HG03442 (cell line): ENCODE data around the gene PPP2R3A.
"Not testable (repeated sequence)": the region's sequence is repeated elsewhere in the genome, so short reads cannot be mapped to it uniquely, and the experiment has no call there.

Experiments used
- ATAC-seq: cut with Tn5 transposase; IDR thresholded peaks from one replicate; pipeline ENCODE4 v1.9.1; 2021; ENCODE audit warnings: mild to moderate bottlenecking, moderate library complexity; ENCODE audit not compliant: unreplicated experiment

The PPP2R3A gene, protein sequence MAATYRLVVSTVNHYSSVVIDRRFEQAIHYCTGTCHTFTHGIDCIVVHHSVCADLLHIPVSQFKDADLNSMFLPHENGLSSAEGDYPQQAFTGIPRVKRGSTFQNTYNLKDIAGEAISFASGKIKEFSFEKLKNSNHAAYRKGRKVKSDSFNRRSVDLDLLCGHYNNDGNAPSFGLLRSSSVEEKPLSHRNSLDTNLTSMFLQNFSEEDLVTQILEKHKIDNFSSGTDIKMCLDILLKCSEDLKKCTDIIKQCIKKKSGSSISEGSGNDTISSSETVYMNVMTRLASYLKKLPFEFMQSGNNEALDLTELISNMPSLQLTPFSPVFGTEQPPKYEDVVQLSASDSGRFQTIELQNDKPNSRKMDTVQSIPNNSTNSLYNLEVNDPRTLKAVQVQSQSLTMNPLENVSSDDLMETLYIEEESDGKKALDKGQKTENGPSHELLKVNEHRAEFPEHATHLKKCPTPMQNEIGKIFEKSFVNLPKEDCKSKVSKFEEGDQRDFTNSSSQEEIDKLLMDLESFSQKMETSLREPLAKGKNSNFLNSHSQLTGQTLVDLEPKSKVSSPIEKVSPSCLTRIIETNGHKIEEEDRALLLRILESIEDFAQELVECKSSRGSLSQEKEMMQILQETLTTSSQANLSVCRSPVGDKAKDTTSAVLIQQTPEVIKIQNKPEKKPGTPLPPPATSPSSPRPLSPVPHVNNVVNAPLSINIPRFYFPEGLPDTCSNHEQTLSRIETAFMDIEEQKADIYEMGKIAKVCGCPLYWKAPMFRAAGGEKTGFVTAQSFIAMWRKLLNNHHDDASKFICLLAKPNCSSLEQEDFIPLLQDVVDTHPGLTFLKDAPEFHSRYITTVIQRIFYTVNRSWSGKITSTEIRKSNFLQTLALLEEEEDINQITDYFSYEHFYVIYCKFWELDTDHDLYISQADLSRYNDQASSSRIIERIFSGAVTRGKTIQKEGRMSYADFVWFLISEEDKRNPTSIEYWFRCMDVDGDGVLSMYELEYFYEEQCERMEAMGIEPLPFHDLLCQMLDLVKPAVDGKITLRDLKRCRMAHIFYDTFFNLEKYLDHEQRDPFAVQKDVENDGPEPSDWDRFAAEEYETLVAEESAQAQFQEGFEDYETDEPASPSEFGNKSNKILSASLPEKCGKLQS (N-terminal part only)

GRCh38 chr3:135965506-135966270 is at the start of gene PPP2R3A:
Gene PPP2R3A (plus strand): TSS chr3:135965728. CDS start chr3:136001499, 35,771 bp downstream.
- ATAC-seq, result peak; percentile 83

DNA sequence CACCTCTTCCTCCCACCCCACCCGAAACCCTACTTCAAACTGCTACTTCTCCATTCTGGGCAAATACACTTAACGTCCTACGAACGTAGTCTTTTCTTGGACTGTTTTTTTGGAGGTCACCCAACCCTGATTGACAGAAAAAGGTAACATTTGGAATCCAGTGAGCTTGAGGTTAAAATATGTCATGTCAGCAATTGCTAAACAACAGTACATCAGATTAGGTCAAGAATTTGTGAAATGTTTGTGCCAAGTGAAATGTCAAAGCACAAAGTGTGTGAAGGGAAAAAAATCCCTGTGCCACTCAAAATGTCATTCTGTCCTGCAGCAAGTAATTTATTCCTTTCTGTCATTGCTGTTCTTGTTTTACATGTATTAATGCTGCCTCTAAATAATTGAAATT is 49.2 kb upstream of the PPP2R3A start:
- no peak for ATAC-seq

- no peak for ATAC-seq
Measured at GRCh38 chr3:135917076-135917475, 48.5 kb upstream of the PPP2R3A start.

- ATAC-seq, result no peak
Measured at GRCh38 chr3:135917927-135918597, 47.5 kb upstream of the PPP2R3A start.

DNA sequence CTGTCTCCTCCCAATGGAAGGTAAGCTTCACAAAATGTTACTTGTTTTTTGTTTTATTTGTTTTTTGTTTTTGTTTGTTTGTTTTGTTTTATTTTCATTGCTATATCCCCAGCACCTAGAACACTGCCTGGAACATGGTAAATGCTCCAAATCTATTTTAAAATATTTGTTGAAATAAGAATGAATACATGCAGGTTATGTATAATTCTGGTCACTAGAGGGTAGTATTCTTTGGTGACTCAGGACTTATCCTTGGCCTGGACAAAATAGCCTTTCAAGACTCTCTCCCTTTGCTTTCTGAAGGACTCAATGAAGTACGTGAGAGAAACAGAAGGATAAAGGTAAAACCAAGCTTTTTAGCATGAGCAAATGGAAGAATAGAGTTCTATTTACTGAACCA is 46.9 kb upstream of the PPP2R3A start:
- ATAC-seq, result no peak

DNA sequence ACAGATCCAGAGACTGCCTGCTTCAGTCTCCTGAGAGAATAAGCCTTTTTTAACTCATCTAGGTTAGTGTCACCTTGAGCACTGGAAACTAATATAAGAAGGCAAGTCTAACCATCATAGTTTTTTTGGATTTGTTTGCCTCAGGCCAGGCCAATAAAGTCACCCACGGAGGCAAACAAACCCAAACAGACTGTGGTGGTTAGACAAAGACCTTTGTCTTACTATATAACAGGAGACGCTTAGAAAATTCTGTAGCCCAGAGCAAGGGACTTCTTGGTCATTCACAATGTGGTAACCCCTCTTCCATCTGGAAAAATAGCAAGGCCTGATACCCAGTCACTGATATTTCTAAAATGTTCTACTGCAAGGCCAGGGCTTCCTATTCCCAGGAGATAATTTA is 45.3 kb upstream of the PPP2R3A start:
- no peak for ATAC-seq

DNA sequence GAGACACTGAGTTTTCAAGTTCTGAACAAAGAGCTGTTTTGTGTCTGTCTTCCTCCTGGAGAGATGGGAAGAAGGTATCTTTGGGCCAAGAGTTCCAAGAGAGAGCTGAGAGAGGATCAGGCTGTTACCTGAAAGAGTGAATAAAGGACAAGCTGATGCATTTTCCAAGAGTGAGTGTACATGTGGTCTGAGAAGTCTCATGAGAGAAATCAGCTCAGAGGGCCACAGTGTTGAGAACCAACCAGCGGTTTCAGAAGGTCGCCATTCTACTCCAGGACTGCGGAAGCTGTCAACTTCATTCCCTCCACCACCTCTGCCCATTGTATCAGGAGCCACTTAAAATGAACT is 42.7 kb upstream of the PPP2R3A start:
- ATAC-seq, result no peak

DNA sequence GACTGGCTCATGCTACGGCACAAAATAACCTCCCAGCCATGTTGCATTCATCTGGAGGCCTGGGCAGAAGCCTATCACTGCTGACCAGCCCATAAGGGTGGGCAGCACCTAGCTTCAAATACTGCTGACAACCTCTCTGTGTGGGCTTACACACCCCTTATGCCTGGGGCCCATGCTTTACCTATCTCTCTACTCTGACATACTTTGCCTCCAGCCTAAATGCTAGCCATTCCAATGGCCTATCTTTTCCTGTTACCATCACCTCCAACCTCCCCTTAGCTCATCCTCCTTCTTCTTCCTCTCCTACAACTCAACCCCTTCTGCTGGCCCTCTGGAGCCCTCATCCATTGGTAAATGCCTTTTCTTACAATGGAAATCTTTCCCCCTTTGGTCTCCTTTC is 41.0 kb upstream of the PPP2R3A start:
- ATAC-seq, result no peak

DNA sequence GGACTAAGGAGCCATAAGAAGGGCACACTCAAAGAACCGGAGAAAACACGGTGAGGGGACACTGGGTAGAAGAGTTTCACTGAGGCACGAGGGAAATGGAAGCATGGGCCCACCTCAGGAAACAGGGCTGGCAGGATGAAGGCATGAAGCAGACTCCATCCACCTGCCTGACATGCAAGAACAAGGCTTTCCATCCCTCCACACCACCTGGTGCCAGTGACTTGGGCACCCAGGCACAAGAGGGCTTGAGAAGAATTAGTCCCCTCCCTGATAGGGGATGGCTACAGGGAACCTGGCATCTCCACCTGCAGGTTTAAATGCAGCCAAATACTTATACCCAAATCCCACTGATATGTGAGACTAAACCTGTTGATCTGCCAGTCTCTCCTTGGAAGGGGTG is 38.9 kb upstream of the PPP2R3A start:
- no peak for ATAC-seq

- ATAC-seq, result no peak
Measured at GRCh38 chr3:135927155-135927554, 38.4 kb upstream of the PPP2R3A start.

- no peak for ATAC-seq
Measured at GRCh38 chr3:135929670-135930069, 35.9 kb upstream of the PPP2R3A start.

- ATAC-seq, result no peak
Measured at GRCh38 chr3:135930255-135930654, 35.3 kb upstream of the PPP2R3A start.

- not testable (repeated sequence) for ATAC-seq
Measured at GRCh38 chr3:135935171-135935570, 30.4 kb upstream of the PPP2R3A start.

- not testable (repeated sequence) for ATAC-seq
Measured at GRCh38 chr3:135937766-135938165, 27.8 kb upstream of the PPP2R3A start.

DNA sequence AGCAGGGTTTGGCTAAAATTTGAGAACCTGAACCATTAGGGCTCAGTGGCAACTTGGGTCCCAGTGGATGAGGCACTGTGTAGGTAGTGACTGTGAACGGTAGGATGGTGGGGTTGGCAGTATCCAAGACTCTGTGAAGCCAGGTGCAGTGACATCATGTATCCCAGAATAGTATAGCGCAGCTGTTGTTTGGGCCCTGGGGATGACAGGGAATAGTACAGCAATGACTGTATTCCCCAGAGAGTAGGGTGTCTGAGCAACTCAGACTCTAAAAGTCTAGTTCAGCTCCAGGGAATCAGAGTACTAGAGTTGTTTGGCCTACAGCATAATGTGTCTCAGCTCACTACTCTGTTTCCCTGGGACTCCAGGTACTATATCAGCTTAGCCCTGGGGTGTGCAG is 20.7 kb upstream of the PPP2R3A start:
- ATAC-seq, result no peak

DNA sequence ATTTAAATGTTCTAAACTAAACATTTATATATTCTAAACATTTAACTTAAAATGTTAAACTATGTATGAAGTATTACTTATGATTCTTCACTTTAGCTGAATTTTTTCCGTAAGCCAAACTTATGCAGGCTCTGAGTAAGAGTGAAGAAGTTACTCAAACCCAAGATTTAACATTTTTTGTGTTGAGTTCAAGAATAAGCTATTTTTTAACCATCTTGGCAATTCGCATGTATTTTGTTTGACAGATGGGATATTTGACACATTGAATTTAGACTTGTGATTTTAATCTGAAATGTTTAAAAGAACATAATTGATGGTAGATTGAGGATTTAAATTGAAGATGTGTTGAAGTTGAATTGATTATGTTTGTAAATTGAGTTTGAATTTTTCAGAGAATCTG is 14.6 kb upstream of the PPP2R3A start:
- no peak for ATAC-seq

DNA sequence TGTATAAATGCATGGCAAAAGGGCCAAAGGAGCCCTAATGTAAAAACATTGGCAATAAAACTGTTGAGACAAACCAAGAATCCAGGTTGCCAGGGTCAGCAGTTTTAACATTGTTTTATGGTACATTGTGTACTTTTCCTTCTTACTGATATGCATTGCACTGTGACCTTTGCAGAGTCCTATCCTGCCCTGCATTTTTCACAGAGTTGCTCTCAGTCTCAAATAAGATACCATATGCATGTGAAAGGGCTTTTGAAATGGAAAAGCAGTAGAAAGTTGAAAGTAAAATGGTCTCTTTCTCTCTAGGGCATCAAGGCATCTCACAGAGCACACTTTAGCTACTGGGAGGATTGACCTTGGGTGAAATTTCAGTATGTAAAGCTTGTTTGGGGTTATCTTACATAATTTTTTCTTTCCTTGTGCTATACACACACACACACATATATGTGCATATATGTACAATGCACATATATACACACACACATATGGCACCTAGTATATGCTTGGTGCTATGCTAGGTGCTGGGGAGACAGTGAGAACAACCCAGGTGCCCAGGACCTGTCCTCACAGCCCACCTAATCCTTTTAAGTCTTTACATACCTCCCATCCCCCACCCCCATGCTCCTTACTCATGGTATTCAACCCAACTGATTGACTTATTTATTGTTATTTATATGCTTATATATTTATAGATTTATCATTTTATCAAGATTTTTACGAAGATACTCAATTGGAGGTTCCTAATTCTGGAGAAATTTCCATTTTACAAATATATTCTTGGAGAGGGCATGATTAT is 1.2 kb upstream of the PPP2R3A start:
- no peak for ATAC-seq

DNA sequence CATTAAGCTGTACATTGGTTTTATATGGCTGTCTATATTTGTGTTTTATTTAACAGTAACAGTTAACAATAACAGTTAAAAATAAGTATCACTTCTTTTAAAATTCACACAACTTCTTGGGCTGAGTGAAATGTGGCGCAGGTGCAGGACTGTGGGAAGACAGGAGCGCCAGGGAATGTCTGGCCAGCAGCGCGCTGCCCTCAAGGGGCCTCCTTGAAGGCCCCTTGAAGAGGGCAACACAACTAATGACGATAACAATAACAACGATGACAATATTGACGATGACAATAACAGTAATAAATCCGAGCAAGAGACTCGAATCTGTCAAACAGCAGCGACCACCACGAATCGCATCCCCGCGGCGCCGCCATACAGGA is 411 bp upstream of the PPP2R3A start:
- ATAC-seq, result no peak

- no peak for ATAC-seq
Measured at GRCh38 chr3:135966271-135966961, 888 bp downstream of the PPP2R3A start.
